ENCODE measurements around the gene ST3GAL3.
A peak's percentile ranks its signal among the peaks of the same experiment; 100 is the strongest.
"Not testable (repeated sequence)": the region's sequence is repeated elsewhere in the genome, so short reads cannot be mapped to it uniquely, and the experiment has no call there.

Gene ST3GAL3

DNA sequence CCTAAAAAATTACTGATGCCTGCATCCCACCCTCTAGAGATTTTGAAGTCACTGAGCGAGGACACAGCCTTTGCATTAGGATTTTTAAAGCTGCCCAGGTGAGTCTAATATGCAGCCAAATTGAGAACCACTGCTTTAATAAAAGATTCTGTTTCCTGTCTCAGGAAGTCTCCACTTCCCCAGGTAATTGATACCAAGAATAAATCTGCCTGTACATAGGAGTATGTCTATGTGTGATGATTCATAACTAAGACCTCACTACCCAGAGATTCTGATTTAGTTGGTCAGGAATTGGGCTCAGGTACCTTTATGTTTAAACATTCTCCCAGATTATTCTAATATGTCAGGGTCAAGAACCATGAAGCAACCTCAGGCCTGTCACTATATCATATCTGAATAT, 117.5 kb downstream of the ST3GAL3 start:
- DNase-seq = no peak

DNA sequence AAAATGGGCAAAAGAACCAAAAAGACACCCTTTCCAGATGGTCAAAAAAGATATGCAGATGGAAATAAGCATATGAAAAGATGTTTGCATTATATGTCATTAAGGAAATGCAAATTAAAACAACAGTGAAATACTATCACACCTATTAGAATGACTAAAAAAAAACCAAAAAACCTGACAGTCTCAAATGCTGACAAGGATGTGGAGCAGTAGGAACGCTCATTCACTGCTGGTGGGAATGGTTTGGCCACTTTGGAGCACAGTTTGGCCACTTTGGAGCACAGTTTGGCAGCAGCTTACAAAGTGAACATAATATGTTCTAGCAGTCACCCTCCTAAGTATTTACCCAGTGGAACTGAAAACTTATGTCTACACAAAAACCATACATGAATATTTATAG, 121.2 kb downstream of the ST3GAL3 start:
- DNase-seq = no peak

DNA sequence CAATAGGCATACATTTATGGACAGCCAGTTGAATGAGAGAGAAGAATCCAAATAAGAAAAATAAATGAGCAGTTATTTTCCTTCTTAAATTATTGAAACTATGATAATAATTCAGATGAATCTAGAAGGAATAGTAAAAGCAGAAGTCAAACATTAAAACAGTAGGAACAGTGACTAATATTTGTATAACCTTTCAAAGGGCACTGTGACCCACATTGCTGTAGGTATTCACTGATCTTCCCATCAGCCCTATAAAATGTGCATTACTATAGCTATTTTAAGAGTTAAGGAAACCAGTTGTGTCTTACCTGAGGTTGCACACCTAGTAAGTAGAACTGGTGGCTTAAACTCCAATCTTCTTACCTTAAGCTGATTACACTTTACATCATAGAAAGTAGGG, 123.5 kb downstream of the ST3GAL3 start:
- no peak for DNase-seq

DNA sequence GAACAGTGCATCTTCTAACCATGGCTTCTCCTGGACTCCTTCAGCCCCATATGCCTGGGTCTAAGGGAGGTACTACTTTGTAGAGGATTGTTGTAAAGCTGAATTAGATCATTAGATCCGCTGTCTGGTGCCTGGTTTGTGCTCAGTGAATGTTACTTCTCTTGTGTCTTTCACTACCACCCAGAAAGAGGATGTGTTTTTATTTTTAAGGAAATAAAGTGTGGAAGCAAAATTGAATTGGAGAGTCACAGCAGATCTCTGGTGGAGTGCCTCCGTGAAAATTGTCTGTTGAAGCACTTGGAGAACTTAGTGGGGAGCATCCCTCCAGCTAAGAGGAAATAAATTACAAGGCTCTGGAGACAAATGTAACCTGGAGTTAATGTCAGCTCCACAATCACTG, 124.5 kb downstream of the ST3GAL3 start:
- DNase-seq = no peak

DNA sequence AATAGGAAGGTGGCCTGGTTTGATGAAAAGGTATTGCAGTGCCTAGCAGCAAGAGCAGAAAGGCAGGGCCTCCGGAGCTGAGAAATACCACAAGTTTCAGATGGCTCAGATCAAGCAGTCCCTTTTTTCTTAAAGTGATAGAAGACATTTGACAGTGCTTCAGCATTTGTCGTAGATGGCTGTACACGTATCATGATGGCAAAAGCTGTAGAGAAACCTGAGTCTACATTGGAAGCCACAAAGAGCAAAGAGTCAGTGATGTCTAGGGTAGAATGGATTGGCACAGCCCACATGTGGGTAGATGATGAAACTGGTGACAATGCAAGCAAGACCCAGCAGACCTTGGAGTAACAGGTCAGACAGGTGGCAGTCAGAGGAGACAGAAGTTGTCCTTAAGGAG, 124.9 kb downstream of the ST3GAL3 start:
- DNase-seq = no peak

DNA sequence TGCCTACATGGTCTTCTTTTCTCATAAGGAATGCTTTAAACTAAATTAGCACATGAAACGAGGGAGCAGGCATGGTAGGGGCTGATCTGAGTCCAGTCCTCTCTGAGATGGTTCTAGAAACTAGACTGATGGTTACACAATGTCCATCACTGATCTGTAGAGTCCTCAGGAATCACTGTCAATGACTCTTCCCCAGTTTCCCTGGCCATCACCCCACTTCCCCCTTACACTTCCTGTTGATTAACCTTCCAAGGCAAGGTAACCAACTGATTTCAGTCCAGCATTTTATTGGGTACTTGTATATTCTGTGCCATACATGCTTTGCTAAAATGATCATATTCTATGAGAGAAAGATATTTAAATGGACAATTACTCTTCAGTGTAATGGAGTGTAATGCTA, 125.7 kb downstream of the ST3GAL3 start:
- no peak for DNase-seq

- DNase-seq = not testable (repeated sequence)
Measured at GRCh38 chr1:43833902-43834279, 126.6 kb downstream of the ST3GAL3 start.

- DNase-seq = no peak
Measured at GRCh38 chr1:43834280-43835081, 127.1 kb downstream of the ST3GAL3 start.

GRCh38 chr1:43835082-43836021, 128.0 kb downstream of the ST3GAL3 start:
- no peak for DNase-seq

DNA sequence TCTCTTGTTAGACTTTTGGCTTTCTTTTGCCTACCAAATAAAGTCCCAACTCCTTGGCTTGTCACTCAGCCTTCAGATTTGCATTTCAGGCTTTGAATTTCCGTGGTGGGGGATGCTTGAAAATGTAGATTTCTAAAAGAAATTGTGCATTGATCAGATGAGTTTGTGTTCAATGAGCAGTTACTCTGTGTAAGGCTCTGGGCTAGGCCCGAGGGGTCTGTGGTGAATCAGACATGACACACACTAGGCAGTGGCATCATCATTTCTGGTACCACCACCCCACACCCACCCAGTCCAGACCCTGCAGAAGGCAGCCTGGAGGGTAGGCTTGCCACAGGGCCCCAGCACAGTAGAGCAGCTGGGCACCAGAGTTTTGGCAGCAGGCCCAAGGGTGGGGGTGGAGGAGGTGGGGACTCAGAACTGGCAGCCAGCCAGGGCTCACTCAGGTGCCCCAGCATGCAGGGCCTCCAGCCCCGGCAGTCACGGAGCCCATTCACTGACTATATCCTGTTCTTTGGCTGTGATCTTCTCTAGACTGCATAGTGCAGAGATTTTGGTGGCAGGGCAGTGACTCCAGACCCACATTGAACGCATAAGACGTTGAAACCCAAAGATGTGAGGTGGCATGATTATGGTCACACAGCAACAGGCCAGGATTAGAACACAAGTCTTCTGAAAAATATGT, 129.1 kb downstream of the ST3GAL3 start:
- peak; percentile 94 for DNase-seq

GRCh38 chr1:43839056-43839455, 131.7 kb downstream of the ST3GAL3 start:
- no peak for DNase-seq

DNA sequence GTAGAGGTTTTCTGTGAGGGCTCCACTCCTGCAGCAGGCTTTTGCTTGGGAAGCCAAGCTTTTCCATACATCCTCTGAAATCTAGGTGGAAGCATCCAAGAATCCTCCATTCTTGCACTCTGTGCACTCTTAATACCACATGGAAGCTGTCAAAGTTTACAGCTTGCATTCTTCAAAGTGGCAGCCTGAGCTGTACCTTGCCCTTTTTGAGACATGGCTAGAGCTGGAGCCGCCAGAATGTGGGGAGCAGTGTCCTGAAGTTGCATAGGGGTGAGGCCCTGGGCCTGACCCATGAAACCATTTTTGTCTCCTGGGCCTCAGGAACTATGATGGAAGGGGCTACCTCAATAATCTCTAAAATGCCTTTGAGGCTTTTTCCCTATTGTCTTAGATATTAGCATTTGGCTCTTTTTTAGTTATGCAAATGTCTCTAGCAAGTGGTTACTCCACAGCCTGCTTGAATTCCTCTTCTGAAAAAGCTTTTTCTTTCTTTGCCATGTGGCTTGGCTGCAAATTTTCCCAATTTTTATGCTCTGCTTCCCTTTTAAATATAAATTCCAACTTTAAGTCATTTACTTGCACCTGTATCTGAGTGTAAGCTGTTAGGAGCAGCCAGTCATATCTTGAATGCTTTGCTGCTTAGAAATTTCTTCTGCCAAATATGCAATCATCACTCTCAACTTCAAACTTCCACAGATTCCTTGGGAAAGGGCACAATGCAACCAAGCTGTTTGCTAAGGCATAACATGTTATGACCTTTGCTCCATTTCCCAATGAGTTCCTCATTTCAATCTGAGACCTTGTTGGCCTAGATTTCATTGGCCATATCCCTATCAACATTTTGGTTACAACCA, 134.2 kb downstream of the ST3GAL3 start:
- no peak for DNase-seq

DNA sequence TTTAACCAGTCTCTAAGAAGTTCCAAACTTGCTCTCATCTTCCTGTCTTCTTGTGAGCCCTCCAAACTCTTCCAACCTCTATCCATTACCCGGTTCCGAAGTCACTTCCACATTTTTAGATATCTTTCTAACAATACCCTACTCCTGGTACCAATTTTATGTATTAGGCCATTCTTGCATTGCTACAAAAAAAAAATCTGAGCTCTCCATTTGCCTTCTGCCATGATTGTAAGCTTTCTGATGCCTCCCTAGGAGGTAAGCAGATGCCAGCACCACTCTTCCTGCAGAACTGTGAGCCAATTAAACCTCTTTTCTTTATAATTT, 134.8 kb downstream of the ST3GAL3 start:
- no peak for DNase-seq

- DNase-seq = no peak
Measured at GRCh38 chr1:43843684-43844083, 136.3 kb downstream of the ST3GAL3 start.

GRCh38 chr1:43844114-43844513, 136.8 kb downstream of the ST3GAL3 start:
- DNase-seq = no peak

- no peak for DNase-seq
Measured at GRCh38 chr1:43847290-43847689, 140.0 kb downstream of the ST3GAL3 start.

GRCh38 chr1:43847882-43848281, 140.5 kb downstream of the ST3GAL3 start:
- no peak for DNase-seq

DNA sequence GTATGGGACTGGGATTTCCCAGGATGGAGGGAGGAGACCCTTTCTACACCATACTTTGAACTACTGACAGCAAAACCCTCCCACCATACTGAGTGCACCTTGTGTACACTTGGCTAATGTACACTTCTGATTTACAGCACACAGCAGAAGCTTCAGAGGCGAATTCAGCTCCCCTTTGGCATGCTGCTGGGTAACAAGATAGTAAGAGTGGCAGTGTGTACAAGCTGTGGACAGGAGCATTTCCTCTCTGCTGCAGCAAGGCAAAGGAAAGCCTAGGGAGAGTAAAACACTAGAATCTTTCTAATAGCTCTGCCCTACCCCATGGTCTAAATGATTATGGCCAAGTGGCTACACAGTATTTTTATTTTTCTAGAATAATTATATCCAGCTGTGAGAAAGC, 142.3 kb downstream of the ST3GAL3 start:
- peak; percentile 23 for DNase-seq

DNA sequence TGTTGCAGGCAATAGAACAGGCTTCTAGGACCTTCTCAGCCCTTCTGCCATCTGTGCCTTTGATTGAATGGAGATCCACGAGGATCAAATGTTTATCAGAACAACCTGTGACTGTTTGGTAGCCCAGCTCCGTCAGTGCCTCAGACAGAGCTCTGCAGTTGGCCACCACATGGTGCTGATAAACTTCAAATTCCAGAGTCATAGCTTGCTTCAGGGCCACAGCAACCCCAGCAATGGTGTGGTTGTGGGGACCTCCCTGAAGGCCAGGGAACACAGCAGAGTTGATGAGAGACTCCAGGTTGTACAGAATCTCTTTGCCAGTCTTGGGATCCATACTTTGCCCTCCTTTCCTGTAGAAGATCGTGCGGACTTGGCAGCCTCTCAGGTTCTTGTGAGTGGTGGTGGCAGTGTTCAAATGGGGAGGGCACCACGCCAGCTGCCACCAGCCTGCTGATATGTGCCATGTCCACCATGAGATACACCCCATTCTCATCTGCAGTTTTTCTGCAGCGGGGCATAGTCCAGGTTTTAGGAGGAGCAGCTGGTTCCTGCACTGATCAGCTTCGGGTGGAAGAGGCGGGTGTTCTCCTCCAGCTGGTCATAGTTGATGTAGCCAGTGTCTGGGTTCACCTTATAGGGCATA, 143.4 kb downstream of the ST3GAL3 start:
- peak; percentile 13 for DNase-seq

GRCh38 chr1:43851561-43852338, 144.4 kb downstream of the ST3GAL3 start:
- no peak for DNase-seq
